Tibial artery (tissue), 4 donors: Measurements from ENCODE around the gene RNF166.

Source experiments
- DNase-seq, 2 donors: peaks; one replicate each; pipeline ENCODE4 v3.0.0-alpha.2; 2019
- H3K27ac ChIP-seq, 2 donors: fragments of 200-600 bp; sonication (generic) in 1 of 2; 1 replicate in 1 of 2; 2 replicates in 1 of 2; pipeline ENCODE4 v1.5.1; 2018 to 2019; ENCODE audit warnings: mild to moderate bottlenecking in 1 of 2
- H3K27me3 ChIP-seq, 2 donors: fragments of 200-600 bp; sonication (generic) in 1 of 2; one replicate each; pipeline versions ENCODE4 v1.5.1 to v1.6.0; 2016 to 2019
- H3K36me3 ChIP-seq, 3 donors: fragments of 200-600 bp; sonication (generic) in 2 of 3; one replicate each; pipeline ENCODE4 v1.5.1; 2016 to 2019; ENCODE audit warnings: mild to moderate bottlenecking in 2 of 3
- H3K4me1 ChIP-seq, 4 donors: fragments of 200-600 bp; sonication (generic) in 2 of 4; 1 replicate in 3 of 4; 2 replicates in 1 of 4; pipeline ENCODE4 v1.5.1; 2016 to 2019
- H3K4me3 ChIP-seq, 2 donors: fragments of 200-600 bp; sonication (generic) in 1 of 2; 1 replicate in 1 of 2; 2 replicates in 1 of 2; pipeline ENCODE4 v1.5.1; 2018 to 2019; ENCODE audit warnings: mild to moderate bottlenecking in 2 of 2
- H3K9me3 ChIP-seq, 3 donors: fragments of 200-600 bp; sonication (generic) in 1 of 3; one replicate each; pipeline ENCODE4 v1.5.1; 2016 to 2019
- intact Hi-C: fragments of 100-400 bp; cut with DNase I; formaldehyde crosslinking; loops from one replicate; pipeline ENCODE4 v1.15.0; 2023; ENCODE audit warnings: low total_unique reads
- TF ChIP-seq, protein P1 (sequence below), 2 experiments: fragments of 200-600 bp in 1 of 2; fragments of 450-650 bp in 1 of 2; IDR thresholded peaks; one replicate each; pipeline ENCODE4 v1.5.1; 2017 to 2019; ENCODE audit warnings: antibody characterized with exemption in 2 of 2, mild to moderate bottlenecking in 1 of 2, moderate library complexity in 1 of 2

RNF166 gene

DNA sequence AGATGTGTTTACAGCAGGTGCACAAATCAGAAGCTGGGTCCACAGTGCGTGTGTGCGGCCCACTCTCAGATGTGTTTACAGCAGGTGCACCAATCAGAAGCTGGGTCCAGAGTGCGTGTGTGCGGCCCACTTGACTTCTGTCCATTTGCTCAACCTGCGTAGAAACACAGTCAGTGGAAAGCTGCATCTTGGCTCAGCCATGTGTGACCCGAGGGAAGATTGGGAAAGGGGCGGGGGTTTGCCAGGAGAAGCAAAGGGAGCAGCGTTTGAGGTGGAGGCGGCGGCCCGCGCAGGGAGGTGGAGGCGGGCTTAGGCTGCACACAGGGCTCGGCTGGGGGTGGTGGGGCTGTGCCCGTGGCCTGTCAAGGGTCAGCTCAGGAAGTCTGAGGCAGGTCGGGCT, 4.3 kb upstream of the RNF166 start:
- Histone ChIP-seq H3K27me3 (no peaks in the 10 kb centered on the region), H3K27ac (no peak overlapping the region), H3K9me3 (no peaks in the 10 kb centered on the region), H3K4me1 (peaks cover 0 to 22% (median 16%) of the 10 kb centered on the region in 4 donors), H3K36me3 (peaks cover 19 to 37% (median 24%) of the 10 kb centered on the region in 3 donors), H3K4me3 (no peak overlapping the region)
- intact Hi-C loops = no loop called here
- TF ChIP-seq, protein P1, sequence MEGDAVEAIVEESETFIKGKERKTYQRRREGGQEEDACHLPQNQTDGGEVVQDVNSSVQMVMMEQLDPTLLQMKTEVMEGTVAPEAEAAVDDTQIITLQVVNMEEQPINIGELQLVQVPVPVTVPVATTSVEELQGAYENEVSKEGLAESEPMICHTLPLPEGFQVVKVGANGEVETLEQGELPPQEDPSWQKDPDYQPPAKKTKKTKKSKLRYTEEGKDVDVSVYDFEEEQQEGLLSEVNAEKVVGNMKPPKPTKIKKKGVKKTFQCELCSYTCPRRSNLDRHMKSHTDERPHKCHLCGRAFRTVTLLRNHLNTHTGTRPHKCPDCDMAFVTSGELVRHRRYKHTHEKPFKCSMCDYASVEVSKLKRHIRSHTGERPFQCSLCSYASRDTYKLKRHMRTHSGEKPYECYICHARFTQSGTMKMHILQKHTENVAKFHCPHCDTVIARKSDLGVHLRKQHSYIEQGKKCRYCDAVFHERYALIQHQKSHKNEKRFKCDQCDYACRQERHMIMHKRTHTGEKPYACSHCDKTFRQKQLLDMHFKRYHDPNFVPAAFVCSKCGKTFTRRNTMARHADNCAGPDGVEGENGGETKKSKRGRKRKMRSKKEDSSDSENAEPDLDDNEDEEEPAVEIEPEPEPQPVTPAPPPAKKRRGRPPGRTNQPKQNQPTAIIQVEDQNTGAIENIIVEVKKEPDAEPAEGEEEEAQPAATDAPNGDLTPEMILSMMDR (IDR thresholded peaks at IDR 0.05) = no peak
- DNase-seq = no peak

DNA sequence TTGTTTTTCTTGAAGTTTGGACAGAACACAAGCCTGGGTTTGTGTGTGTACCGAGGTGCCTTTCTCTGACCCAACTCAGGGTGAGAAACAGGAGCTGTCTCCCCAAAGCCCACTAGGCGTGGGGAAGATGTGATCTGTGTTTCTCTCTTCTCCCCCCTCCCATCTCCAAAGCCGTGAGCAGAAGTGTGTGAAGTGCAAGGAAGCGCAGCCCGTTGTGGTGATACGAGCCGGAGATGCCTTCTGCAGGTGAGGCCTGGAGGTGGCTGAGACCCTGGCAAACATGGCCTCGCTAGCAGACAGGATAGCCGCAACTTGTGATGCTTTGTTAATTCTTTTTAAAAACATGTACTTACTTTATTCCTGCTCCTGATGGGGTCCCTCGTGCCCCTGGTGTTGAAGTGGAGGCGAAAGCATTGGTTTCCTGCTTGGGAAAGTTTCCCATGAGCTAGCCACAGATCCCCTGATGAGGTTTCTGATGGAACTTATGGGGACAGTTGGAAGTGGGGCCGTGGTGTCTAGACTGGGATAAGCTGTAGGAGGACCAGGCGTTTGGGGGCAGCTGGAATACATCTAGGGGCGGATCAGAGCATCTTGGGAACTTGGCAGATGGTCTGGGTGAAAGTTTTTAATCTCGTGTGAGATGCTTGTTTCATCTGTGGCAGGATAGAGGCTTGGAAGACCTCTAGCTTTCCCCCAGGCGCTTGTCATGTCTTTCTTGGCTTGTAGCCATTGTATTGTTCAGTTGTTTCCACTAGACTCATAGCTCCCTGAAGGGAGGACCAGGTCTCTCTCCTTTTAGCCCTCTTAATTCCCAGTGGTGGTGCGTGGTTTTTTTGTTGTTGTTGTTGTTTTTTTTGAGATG, 988 bp upstream of the RNF166 start:
- no peaks in the 10 kb centered on the region for H3K27me3 ChIP-seq
- peaks cover 0 to 44% (median 34%) of the 10 kb centered on the region in 4 donors for H3K4me1 ChIP-seq
- intact Hi-C loops = no loop called here
- no peaks in the 10 kb centered on the region for H3K9me3 ChIP-seq
- peaks cover 0 to 25% (median 0%) of the 10 kb centered on the region in 3 donors for H3K36me3 ChIP-seq
- TF ChIP-seq, protein P1 (IDR thresholded peaks at IDR 0.05) = no peak
- no peak for DNase-seq
- peak overlapping the region; percentile 98 to 100 for H3K4me3 ChIP-seq
- peak overlapping the region; percentile 85 to 87 for H3K27ac ChIP-seq

DNA sequence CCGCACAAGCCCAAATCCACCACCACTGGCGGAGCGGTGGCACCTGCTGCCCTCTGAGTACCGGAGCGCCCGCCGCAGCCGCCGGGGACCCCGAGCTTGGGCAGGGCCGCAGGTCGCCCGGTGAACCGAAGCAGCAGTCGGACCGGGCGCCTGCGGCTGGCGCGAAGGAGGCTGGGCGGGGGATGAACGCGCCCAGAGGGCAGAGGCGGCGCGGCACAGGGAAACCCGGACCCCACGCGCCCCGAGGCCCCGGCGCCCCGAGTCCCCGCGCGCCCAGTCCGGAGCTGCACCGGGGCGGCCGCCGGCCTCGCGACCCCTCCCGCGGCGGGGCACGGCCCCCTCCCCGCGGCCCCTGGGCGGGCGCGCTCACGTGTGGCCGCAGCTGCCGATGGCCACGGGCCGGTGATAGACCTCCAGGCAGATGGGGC, 393 bp downstream of the RNF166 start:
- H3K4me3 ChIP-seq = peak overlapping the region; percentile 98 to 100
- H3K36me3 ChIP-seq = peaks cover 0 to 30% (median 0%) of the 10 kb centered on the region in 3 donors
- no peaks in the 10 kb centered on the region for H3K9me3 ChIP-seq
- no peak for DNase-seq
- intact Hi-C loops = no loop called here
- H3K4me1 ChIP-seq = peaks cover 0 to 52% (median 35%) of the 10 kb centered on the region in 4 donors
- TF ChIP-seq, protein P1 (IDR thresholded peaks at IDR 0.05) = no peak
- H3K27me3 ChIP-seq = no peaks in the 10 kb centered on the region
- peak overlapping the region; percentile 85 to 87 for H3K27ac ChIP-seq

DNA sequence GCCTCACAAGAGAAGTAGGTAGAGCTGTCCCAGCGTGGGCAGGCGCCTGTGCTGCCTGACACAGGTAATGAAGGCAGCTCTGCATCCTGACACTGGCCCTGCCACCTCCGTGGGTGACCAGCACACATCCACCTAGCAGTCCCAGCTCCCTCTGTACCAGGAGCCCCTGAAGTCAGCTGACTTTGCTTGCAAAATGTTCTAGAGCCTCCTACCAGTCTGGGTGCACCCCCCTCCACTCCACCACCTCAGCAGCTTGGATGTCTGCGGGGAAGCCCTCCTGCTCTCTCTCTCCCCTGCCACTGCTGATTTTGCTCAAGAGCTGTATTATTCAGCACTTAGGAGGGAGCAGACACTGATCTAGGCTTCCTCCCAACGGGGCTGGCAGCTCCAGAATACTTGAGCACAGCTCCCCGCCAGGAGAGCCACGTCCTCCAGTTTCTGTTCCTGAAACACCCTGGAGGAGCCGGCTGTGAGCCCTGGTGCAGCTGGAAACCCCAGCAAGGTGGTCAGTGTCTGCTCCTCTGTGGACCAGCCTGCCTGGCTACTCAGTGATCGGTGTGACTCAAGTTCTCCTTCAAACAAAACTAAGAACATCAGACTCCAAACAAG, 1.0 kb downstream of the RNF166 start:
- Histone ChIP-seq H3K4me3 (peak overlapping the region; percentile 98 to 100), H3K9me3 (no peaks in the 10 kb centered on the region), H3K36me3 (peaks cover 0 to 36% (median 0%) of the 10 kb centered on the region in 3 donors), H3K27me3 (no peaks in the 10 kb centered on the region), H3K27ac (peak overlapping the region; percentile 85 to 87), H3K4me1 (peaks cover 0 to 52% (median 35%) of the 10 kb centered on the region in 4 donors)
- DNase-seq = peak in 1 of 2 donors; percentile 48
- intact Hi-C loops = no loop called here
- TF ChIP-seq, protein P1 (IDR thresholded peaks at IDR 0.05) = no peak

DNA sequence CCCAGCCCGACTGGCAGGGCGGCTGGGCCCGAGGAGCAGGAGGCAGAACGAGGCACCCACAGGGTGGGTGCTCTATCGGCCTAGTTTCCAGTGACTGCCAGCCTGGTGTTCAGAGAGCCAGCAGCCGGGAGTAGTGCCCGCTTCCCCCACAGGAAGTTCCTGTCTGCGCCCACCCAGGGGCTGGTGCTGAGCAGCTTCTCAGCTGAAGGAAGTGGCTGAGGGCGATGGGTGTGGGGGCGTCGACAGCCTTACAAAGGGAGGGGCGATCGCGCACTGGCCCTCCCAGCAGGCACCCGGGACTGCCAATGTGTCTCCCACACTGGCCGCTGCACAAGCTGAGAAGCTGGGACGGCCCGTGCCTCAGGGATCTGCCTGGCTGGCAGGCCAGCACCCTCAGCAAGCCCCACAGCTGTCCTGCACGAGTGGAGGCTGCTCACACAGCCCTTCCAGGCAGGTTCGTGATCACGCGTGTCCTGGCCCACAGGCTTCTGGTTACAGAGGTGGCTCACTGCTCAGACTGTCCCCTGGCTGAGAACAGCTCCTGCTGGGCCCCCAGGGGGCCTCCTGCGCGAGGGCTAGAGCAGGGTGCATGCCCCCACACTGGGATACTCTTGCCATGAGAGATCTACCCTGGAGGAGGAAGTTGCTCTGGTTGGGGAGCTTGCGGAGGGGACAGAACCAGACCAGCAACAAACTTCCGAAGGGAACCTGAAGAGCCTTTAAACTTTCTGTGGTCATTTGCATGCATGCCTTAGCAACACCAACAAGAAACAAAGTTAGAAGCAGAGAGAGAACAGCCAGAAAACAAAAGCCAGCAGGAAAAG, 2.5 kb downstream of the RNF166 start:
- Histone ChIP-seq H3K9me3 (no peaks in the 10 kb centered on the region), H3K4me3 (peak overlapping the region in 1 of 2 donors; percentile 8), H3K4me1 (peaks cover 0 to 52% (median 35%) of the 10 kb centered on the region in 4 donors), H3K27ac (peak overlapping the region in 1 of 2 donors; percentile 16), H3K27me3 (no peaks in the 10 kb centered on the region), H3K36me3 (peaks cover 7 to 45% (median 9%) of the 10 kb centered on the region in 3 donors)
- no peak for DNase-seq
- intact Hi-C loops = no loop called here
- TF ChIP-seq, protein P1 (IDR thresholded peaks at IDR 0.05) = no peak
